ENCODE measurements around the gene SPIB.

Gene SPIB

DNA sequence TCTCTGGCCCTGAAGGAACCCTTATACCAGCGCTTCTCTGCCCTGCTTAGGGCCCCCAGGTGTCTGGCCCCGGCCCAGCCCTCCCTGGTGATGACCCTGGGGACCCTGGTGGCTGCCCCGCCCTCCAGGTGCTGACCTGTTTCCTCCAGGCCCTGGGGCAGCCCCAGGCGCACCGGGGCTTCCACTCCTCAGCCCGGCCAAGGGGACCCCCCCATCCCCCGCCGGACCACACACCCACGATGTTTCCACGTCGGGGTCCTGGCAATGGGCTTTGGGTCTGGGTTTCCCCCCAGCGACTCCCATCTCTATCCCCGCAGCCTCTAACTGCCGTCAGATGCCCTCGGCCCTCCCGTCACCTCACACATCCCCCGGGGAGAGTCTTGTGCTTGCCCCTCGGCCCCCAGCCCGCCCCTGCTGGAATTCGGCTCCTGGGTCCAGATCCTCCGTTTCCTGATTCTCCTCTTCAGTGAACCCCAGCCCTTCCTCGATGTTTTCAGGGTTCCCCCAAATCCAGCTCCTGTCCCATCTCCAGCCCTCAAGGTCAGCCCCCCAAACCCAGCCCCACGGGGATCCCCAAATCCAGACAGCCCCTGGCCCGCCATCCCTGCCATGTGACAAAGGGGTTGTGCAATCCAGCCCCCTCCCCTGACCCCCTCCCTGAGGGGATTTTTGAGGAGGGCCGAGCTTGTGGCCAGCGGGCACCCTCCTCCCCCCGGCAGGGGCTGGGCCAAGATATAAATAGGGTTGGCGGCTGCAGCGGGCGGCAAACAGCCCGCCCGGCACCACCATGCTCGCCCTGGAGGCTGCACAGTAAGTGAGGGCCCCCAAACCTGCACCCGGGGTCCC, at the start of gene SPIB:
Gene SPIB (plus strand): TSS at position 763 of the 846 bp plus-strand sequence. CDS start 25 bp downstream, at position 788.
- H3K4me3 ChIP-seq (ENCODE audit: low read depth, low read length) = no peak within 1 kb of the TSS
- H3K27ac ChIP-seq = no peak within 1 kb of the TSS
- peaks cover 12% of the 10 kb centered on the region for H3K27me3 ChIP-seq (replicated peaks)
- no peak for DNase-seq
- H3K36me3 ChIP-seq (replicated peaks) = no peaks in the 10 kb centered on the region
- in situ Hi-C loops (cut with HindIII; ENCODE audit: low pct_ligation_motif_present, low sequenced_read_pairs) = no loop called here
- TF ChIP-seq, protein P1, sequence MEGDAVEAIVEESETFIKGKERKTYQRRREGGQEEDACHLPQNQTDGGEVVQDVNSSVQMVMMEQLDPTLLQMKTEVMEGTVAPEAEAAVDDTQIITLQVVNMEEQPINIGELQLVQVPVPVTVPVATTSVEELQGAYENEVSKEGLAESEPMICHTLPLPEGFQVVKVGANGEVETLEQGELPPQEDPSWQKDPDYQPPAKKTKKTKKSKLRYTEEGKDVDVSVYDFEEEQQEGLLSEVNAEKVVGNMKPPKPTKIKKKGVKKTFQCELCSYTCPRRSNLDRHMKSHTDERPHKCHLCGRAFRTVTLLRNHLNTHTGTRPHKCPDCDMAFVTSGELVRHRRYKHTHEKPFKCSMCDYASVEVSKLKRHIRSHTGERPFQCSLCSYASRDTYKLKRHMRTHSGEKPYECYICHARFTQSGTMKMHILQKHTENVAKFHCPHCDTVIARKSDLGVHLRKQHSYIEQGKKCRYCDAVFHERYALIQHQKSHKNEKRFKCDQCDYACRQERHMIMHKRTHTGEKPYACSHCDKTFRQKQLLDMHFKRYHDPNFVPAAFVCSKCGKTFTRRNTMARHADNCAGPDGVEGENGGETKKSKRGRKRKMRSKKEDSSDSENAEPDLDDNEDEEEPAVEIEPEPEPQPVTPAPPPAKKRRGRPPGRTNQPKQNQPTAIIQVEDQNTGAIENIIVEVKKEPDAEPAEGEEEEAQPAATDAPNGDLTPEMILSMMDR (IDR thresholded peaks at IDR 0.05; ENCODE audit: low read depth, low read length, missing control alignments) = no peak

DNA sequence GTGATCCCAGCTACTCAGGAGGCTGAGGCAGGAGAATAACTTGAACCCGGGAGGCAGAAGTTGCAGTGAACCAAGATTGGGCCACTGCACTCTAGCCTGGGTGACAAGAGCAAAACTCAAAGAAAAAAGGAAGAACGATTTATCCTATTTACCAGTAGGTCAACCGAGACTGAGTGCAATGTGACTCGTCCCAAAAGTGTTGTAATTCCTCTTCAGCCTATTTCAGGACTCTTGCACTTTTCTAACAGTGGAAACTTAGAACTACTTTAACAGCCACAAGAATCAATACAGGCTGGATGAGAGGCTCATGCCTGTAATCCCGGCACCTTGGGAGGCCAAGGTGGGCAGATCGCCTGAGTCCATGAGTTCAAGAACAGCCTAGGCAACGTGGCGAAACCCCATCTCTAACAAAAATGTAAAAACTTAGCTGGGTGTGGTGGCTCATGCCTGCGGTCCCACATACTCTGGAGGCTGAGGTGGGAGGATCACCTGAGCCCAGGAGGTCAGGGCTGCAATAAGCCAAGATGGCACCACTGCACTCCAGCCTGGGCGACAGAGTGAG, 46.7 kb upstream of the SPIB start:
- H3K27me3 ChIP-seq (replicated peaks) = no peaks in the 10 kb centered on the region
- TF ChIP-seq, protein P1 (IDR thresholded peaks at IDR 0.05; ENCODE audit: low read depth, low read length, missing control alignments) = no peak
- no peak for DNase-seq
- H3K36me3 ChIP-seq (replicated peaks) = peaks cover 2% of the 10 kb centered on the region
- in situ Hi-C loops (cut with HindIII; ENCODE audit: low pct_ligation_motif_present, low sequenced_read_pairs) = no loop called here
- H3K4me3 ChIP-seq (ENCODE audit: low read depth, low read length) = no peak overlapping the region
- H3K27ac ChIP-seq = no peak overlapping the region

DNA sequence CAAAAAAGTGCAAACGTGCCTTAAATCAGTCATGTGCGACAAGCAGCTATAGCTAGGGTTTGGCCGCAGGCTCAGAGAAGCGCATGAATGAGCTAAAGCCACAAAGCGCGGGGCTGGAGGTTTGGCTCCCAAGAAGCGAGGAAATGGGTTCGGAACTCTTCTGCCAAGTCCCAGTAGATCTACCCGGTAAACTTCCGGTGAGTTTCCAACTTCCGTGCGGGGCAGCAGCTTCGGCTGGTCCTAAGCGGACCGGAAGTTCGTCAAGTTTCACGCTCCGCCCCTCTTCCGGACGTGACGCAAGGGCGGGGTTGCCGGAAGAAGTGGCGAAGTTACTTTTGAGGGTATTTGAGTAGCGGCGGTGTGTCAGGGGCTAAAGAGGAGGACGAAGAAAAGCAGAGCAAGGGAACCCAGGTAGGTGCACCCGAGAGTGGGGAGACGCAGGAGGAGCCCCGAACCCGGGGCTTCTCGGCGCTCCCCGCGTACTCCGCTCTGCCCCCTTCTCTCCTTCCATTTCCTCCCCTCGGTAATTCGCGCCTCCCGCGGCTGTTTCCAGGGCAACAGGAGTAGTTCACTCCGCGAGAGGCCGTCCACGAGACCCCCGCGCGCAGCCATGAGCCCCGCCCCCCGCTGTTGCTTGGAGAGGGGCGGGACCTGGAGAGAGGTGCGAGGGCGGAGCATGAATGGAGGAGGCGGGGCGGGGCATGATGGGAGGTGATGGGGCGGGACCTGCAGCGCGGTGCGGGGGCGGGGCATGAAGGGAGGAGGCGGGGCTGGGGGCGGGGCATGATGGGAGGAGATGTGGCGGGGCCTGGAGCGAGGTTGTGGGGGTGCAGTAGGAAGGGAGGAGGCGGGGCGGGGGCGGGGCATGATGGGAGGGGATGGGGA, 42.3 kb upstream of the SPIB start, which contains the start of gene NR1H2:
Gene NR1H2 (plus strand): TSS at position 292 of the 885 bp plus-strand sequence. CDS start 1,149 bp downstream, outside the sequence.
- Histone ChIP-seq H3K36me3 (replicated peaks) (peaks cover 32% of the 10 kb centered on the region), H3K27ac (peak within 1 kb of the TSS; percentile 99), H3K4me3 (ENCODE audit: low read depth, low read length) (peak within 1 kb of the TSS; percentile 82), H3K27me3 (replicated peaks) (no peaks in the 10 kb centered on the region)
- in situ Hi-C loops (cut with HindIII; ENCODE audit: low pct_ligation_motif_present, low sequenced_read_pairs) = no loop called here
- TF ChIP-seq, protein P1 (IDR thresholded peaks at IDR 0.05; ENCODE audit: low read depth, low read length, missing control alignments) = no peak
- peak; percentile 92 for DNase-seq

DNA sequence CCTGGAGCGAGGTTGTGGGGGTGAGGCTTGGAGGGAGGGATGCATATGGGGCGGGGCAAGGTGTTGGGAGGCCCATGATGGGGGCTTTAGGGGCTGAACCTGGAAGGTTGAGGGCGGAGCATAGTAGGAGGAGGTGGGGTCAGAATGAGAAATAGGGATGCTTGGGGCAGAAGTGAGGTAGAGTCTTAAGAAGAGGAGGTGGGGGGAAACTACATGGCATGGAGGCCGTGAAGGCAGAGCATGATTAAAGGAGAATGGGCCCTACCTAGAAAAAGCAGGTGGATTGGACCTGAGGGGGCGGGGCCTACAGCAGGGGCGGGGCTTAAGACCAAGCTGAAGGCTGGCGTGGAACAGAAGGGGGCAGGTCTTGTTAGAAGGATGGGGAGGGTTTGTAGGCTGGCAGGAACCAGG, 41.7 kb upstream of the SPIB start:
- TF ChIP-seq, protein P1 (IDR thresholded peaks at IDR 0.05; ENCODE audit: low read depth, low read length, missing control alignments) = no peak
- Histone ChIP-seq H3K36me3 (replicated peaks) (peaks cover 38% of the 10 kb centered on the region), H3K27ac (no peak overlapping the region), H3K4me3 (ENCODE audit: low read depth, low read length) (peak overlapping the region; percentile 37), H3K27me3 (replicated peaks) (no peaks in the 10 kb centered on the region)
- DNase-seq = no peak
- in situ Hi-C loops (cut with HindIII; ENCODE audit: low pct_ligation_motif_present, low sequenced_read_pairs) = no loop called here

DNA sequence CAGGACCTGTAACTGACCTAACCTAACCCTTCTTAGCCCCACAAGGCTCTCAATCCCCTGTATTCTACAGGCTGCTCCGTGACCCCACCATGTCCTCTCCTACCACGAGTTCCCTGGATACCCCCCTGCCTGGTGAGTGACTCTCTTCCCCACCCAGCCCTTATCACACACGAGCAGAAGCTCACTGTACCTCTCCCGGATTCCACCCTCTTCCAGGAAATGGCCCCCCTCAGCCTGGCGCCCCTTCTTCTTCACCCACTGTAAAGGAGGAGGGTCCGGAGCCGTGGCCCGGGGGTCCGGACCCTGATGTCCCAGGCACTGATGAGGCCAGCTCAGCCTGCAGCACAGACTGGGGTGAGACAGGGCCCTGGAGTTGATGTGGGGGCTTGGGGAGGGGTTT, 41.2 kb upstream of the SPIB start:
- Histone ChIP-seq H3K36me3 (replicated peaks) (peaks cover 38% of the 10 kb centered on the region), H3K27ac (no peak overlapping the region), H3K4me3 (ENCODE audit: low read depth, low read length) (no peak overlapping the region), H3K27me3 (replicated peaks) (no peaks in the 10 kb centered on the region)
- in situ Hi-C loops (cut with HindIII; ENCODE audit: low pct_ligation_motif_present, low sequenced_read_pairs) = no loop called here
- no peak for DNase-seq
- TF ChIP-seq, protein P1 (IDR thresholded peaks at IDR 0.05; ENCODE audit: low read depth, low read length, missing control alignments) = no peak

All from brain microvascular endothelial cell (primary cell).